HepG2 (cell line): ENCODE measurements around the gene COMP. TPM values are rescaled to one million over a fixed set of nuclear protein-coding genes. Genes with fewer than 3 reads are reported as not detected.

Experiments used
- ATAC-seq: fragments of 200-7000 bp; cut with Tn5 transposase; 3 replicates; pipeline ENCODE4 v1.9.1; 2020; ENCODE audit warnings: mild to moderate bottlenecking, moderate library complexity
- BruUV-seq: library from RNA; stranded (reverse); fragments of 400-500 nt; replicated peaks from 2 replicates; lab custom pipeline; 2021; lab: Mats Ljungman, UMichigan
- CTCF ChIA-PET: fragments of 300-600 bp; formaldehyde crosslinking; extraction: SDS; loops from one replicate; lab custom pipeline; 2021; ENCODE audit warnings: low total read pairs, inconsistent platforms, low intra/inter-chr PET ratio; lab: Yijun Ruan, JAX
- POLR2A ChIA-PET: fragments of 350-600 bp; sonication (Branson Sonifier 250); formaldehyde crosslinking; loops from one replicate; lab custom pipeline; 2020; ENCODE audit warnings: antibody characterized with exemption, inconsistent platforms; lab: Yijun Ruan, JAX
- DNase-seq: peaks from one replicate; pipeline ENCODE4 v3.0.0-alpha.2; 2015; ENCODE audit warnings: low spot score
- FAIRE-seq: peaks from 3 replicates; lab custom pipeline; 2011; peaks lifted over from hg19 to GRCh38; lab: Jason Lieb, UNC
- H2AFZ ChIP-seq: one replicate; pipeline ENCODE4 v1.6.1; 2011; ENCODE audit warnings: low read length, inconsistent platforms
- H3K27ac ChIP-seq: fragments of 300-600 bp; 3 replicates; pipeline ENCODE4 v1.8.0; 2011; ENCODE audit warnings: mixed run types, mild to moderate bottlenecking, mixed read lengths, low read length, inconsistent platforms; ENCODE audit not compliant: insufficient read depth; ENCODE audit errors: extremely low read length
- H3K27me3 ChIP-seq, 2 experiments: fragments of 200-600 bp in 1 of 2; 2 replicates in 1 of 2; 3 replicates in 1 of 2; pipeline versions ENCODE4 v1.6.0 to v1.8.0; 2011; ENCODE audit warnings: low read length in 2 of 2, mild to moderate bottlenecking in 2 of 2, moderate library complexity in 2 of 2, inconsistent platforms in 1 of 2; ENCODE audit not compliant: insufficient read depth in 2 of 2, control insufficient read depth in 1 of 2
- H3K36me3 ChIP-seq, 2 experiments: fragments of 200-600 bp in 1 of 2; replicated peaks in 1 of 2; 2 replicates in 1 of 2; 3 replicates in 1 of 2; pipeline versions ENCODE4 v1.5.1 to v1.8.0; 2011; ENCODE audit warnings: low read length in 2 of 2, inconsistent platforms in 1 of 2; ENCODE audit not compliant: insufficient read depth in 2 of 2, control insufficient read depth in 1 of 2
- H3K4me1 ChIP-seq: 2 replicates; pipeline ENCODE4 v1.5.1; 2012; ENCODE audit warnings: low read length, inconsistent platforms; ENCODE audit not compliant: insufficient read depth
- H3K4me2 ChIP-seq: 2 replicates; pipeline ENCODE4 v1.6.0; 2011; ENCODE audit warnings: low read depth, low read length, inconsistent platforms
- H3K4me3 ChIP-seq, 3 experiments: fragments of 200-600 bp in 1 of 3; sonication (generic), shearing (Covaris generic) in 1 of 3; replicated peaks in 1 of 3; 2 replicates each; pipeline ENCODE4 v1.5.1; 2011 to 2016; ENCODE audit warnings: low read length in 3 of 3, inconsistent platforms in 2 of 3, low read depth in 2 of 3, mild to moderate bottlenecking in 2 of 3, control low read depth in 1 of 3, mixed read lengths in 1 of 3; ENCODE audit not compliant: insufficient read depth in 1 of 3
- H3K79me2 ChIP-seq: one replicate; pipeline ENCODE4 v1.6.1; 2011; ENCODE audit warnings: low read length, inconsistent platforms; ENCODE audit not compliant: insufficient read depth
- H3K9ac ChIP-seq: 2 replicates; pipeline ENCODE4 v1.6.0; 2011; ENCODE audit warnings: mild to moderate bottlenecking, low read depth, low read length, inconsistent platforms; ENCODE audit not compliant: insufficient read depth
- H3K9me3 ChIP-seq: 2 replicates; pipeline ENCODE4 v1.5.1; 2012; ENCODE audit warnings: mild to moderate bottlenecking, low read length
- H4K20me1 ChIP-seq: 2 replicates; pipeline ENCODE4 v1.6.0; 2011; ENCODE audit warnings: inconsistent platforms, mild to moderate bottlenecking, low read length, moderate library complexity; ENCODE audit not compliant: insufficient read depth
- AGO1 ChIP-seq: fragments of 200-400 bp; formaldehyde crosslinking; IDR thresholded peaks from 2 replicates; pipeline ENCODE4 v1.6.1; 2017; ENCODE audit warnings: mild to moderate bottlenecking, low read depth, low read length, moderate library complexity; ENCODE audit not compliant: poor library complexity, severe bottlenecking
- PBX2 ChIP-seq: IDR thresholded peaks from 2 replicates; pipeline ENCODE4 v1.6.1; 2016; ENCODE audit warnings: control low read depth
- RBM22 ChIP-seq: fragments of 200-400 bp; formaldehyde crosslinking; optimal IDR thresholded peaks from 2 replicates; pipeline ENCODE3; 2017; ENCODE audit warnings: mild to moderate bottlenecking, low read length, moderate library complexity
- ZBTB7B ChIP-seq: sonication (generic); formaldehyde crosslinking; IDR thresholded peaks from 2 replicates; pipeline ENCODE4 v1.4.0; 2020; ENCODE audit warnings: missing genetic modification reagents
- WGBS: methylation state at CpG from one replicate; pipeline ENCODE4 v1.1.6; 2017; ENCODE audit warnings: low lambda C conversion rate; 5-methylcytosine and 5-hydroxymethylcytosine counted together
- in situ Hi-C: cut with HindIII; loops from 2 replicates; pipeline ENCODE4 v1.10.0; 2017; ENCODE audit warnings: low pct_unique_long_range_greater_than_20kb; ENCODE audit not compliant: extremely low pct_ligation_motif_present
- intact Hi-C: fragments of 100-400 bp; cut with micrococcal nuclease; formaldehyde crosslinking; loops from one replicate; pipeline ENCODE4 v1.10.0; 2022; ENCODE audit not compliant: unreplicated experiment
- polyA plus RNA-seq, 8 experiments: library from polyadenylated mRNA; depleted of rRNA in 3 of 8; stranded (reverse) in 7 of 8; unstranded in 1 of 8; fragments of >200 nt; fragmentation: Illumina TruSeq in 4 of 8; extraction: Trizol in 4 of 8; gene quantifications; 2 replicates each; pipeline versions ENCODE4 v1.2.1 to v1.2.3, GENCODE V29; 2011 to 2016; ENCODE audit warnings: low read depth in 4 of 8, missing spikeins in 1 of 8, mixed read lengths in 1 of 8; ENCODE audit not compliant: insufficient read depth in 1 of 8
- total RNA-seq, 5 experiments: library from RNA; depleted of rRNA; stranded (reverse); fragments of >200 nt; fragmentation: Illumina TruSeq; extraction: Trizol; gene quantifications; 2 replicates each; pipeline ENCODE4 v1.2.3, GENCODE V29; 2016; ENCODE audit warnings: low read depth in 1 of 5

Gene COMP
- total and polyA plus RNA-seq, 2 of the 13 experiments (the other 11 are each of a cell fraction or from before 2014, with no cell fraction given) = 0.04 to 0.13 TPM

GRCh38 chr19:18735752-18736151, 55.4 kb downstream of the COMP start:
- H4K20me1 ChIP-seq = no peaks in the 10 kb centered on the region
- H3K79me2 ChIP-seq = peaks cover 17% of the 10 kb centered on the region
- DNase-seq (no peak), ATAC-seq (no peak), FAIRE-seq (no peak)
- CTCF ChIA-PET = no interaction called here
- 97% methylated on average over 7 of the region's 9 CpGs for WGBS
- in situ Hi-C loops = no loop called here
- H3K27me3 ChIP-seq = no peaks in the 10 kb centered on the region
- peak; percentile 19 for TF ChIP-seq RBM22
- no peak for TF ChIP-seq ZBTB7B (CRISPR knock-in tag)
- intact Hi-C loops = loop anchor here (10.0 kb wide), 1 partner anchor 51 kb away; the partner anchor contains the start of gene CRTC1
- H3K27ac ChIP-seq = no peak overlapping the region
- H3K4me2 ChIP-seq = no peak overlapping the region
- no peak overlapping the region for H3K9ac ChIP-seq
- H3K36me3 ChIP-seq = no peaks in the 10 kb centered on the region
- no peaks in the 10 kb centered on the region for H3K9me3 ChIP-seq
- POLR2A ChIA-PET = no interaction called here
- BruUV-seq = no TSS peak
- H3K4me1 ChIP-seq = peaks cover 83% of the 10 kb centered on the region
- no peak overlapping the region for H3K4me3 ChIP-seq
- no peak overlapping the region for H2AFZ ChIP-seq

- ATAC-seq = no peak
- in situ Hi-C loops = no loop called here
- TF ChIP-seq PBX2 (no peak), AGO1 (peak; percentile 23)
- POLR2A ChIA-PET = no interaction called here
- H3K27me3 ChIP-seq = no peaks in the 10 kb centered on the region
- no peaks in the 10 kb centered on the region for H3K36me3 ChIP-seq
- BruUV-seq = no TSS peak
- no peak for FAIRE-seq
- no peak overlapping the region for H2AFZ ChIP-seq
- intact Hi-C loops = loop anchor here (10.0 kb wide), 1 partner anchor 51 kb away; the partner anchor contains the start of gene CRTC1
- peaks cover 83% of the 10 kb centered on the region for H3K4me1 ChIP-seq
- H4K20me1 ChIP-seq = no peaks in the 10 kb centered on the region
- no peak overlapping the region for H3K9ac ChIP-seq
- CTCF ChIA-PET = no interaction called here
- no CpG with 5 or more reads among the region's 14 CpGs for WGBS
- peaks cover 15% of the 10 kb centered on the region for H3K79me2 ChIP-seq
- H3K4me2 ChIP-seq = no peak overlapping the region
- DNase-seq = no peak
- H3K9me3 ChIP-seq = no peaks in the 10 kb centered on the region
- H3K27ac ChIP-seq = no peak overlapping the region
- no peak overlapping the region for H3K4me3 ChIP-seq
Observed at GRCh38 chr19:18735324-18735723, 55.8 kb downstream of the COMP start.
